Astrocyte (in vitro differentiated cells and primary cell): ENCODE results near the gene EGLN1. TPM values are rescaled to one million over a fixed set of nuclear protein-coding genes. Genes with fewer than 3 reads are reported as not detected.
A peak's percentile ranks its signal among the peaks of the same experiment; 100 is the strongest.

ENCODE experiments used
- DNase-seq: peaks from one replicate; pipeline ENCODE4 v3.0.0-alpha.2; 2010; ENCODE audit warnings: low read depth
- FAIRE-seq: peaks from 2 replicates; lab custom pipeline; 2011; peaks lifted over from hg19 to GRCh38; lab: Jason Lieb, UNC
- H2AFZ ChIP-seq: 2 replicates; pipeline ENCODE4 v1.6.0; 2012; ENCODE audit warnings: low read depth, low read length, inconsistent platforms
- H3K27ac ChIP-seq: 2 replicates; pipeline ENCODE4 v1.5.1; 2011; ENCODE audit warnings: low read depth, low read length, inconsistent platforms
- H3K27me3 ChIP-seq: 2 replicates; pipeline ENCODE4 v1.6.0; 2011; ENCODE audit warnings: low read length, inconsistent platforms; ENCODE audit not compliant: insufficient read depth
- H3K36me3 ChIP-seq: 2 replicates; pipeline ENCODE4 v1.5.1; 2011; ENCODE audit warnings: low read length, inconsistent platforms; ENCODE audit not compliant: insufficient read depth
- H3K4me1 ChIP-seq: 2 replicates; pipeline ENCODE4 v1.5.1; 2011; ENCODE audit warnings: low read length, inconsistent platforms; ENCODE audit not compliant: insufficient read depth
- H3K4me2 ChIP-seq: 2 replicates; pipeline ENCODE4 v1.6.0; 2012; ENCODE audit warnings: low read length, inconsistent platforms
- H3K4me3 ChIP-seq: 2 replicates; pipeline ENCODE4 v1.5.1; 2011; ENCODE audit warnings: low read depth, mild to moderate bottlenecking, low read length, inconsistent platforms; ENCODE audit not compliant: insufficient read depth
- H3K79me2 ChIP-seq: 2 replicates; pipeline ENCODE4 v1.6.0; 2012; ENCODE audit warnings: mild to moderate bottlenecking, low read length, inconsistent platforms; ENCODE audit not compliant: insufficient read depth
- H3K9ac ChIP-seq: 2 replicates; pipeline ENCODE4 v1.6.0; 2012; ENCODE audit warnings: mild to moderate bottlenecking, low read length, inconsistent platforms
- H3K9me3 ChIP-seq: 2 replicates; pipeline ENCODE4 v1.5.1; 2012; ENCODE audit warnings: low read depth, mild to moderate bottlenecking, low read length, inconsistent platforms; ENCODE audit not compliant: insufficient read depth
- H4K20me1 ChIP-seq: 2 replicates; pipeline ENCODE4 v1.6.0; 2012; ENCODE audit warnings: low read length, inconsistent platforms; ENCODE audit not compliant: insufficient read depth
- H3K27ac Mint-ChIP-seq: one replicate; pipeline ENCODE4 v1.8.0; 2021; ENCODE audit warnings: mild to moderate bottlenecking, mixed read lengths; ENCODE audit not compliant: unreplicated experiment
- H3K27me3 Mint-ChIP-seq: one replicate; pipeline ENCODE4 v1.8.0; 2021; ENCODE audit warnings: low read depth, mixed read lengths; ENCODE audit not compliant: unreplicated experiment
- H3K36me3 Mint-ChIP-seq: one replicate; pipeline ENCODE4 v1.8.0; 2021; ENCODE audit warnings: low read depth, mixed read lengths; ENCODE audit not compliant: unreplicated experiment
- H3K4me1 Mint-ChIP-seq: one replicate; pipeline ENCODE4 v1.8.0; 2021; ENCODE audit warnings: low read depth, mixed read lengths; ENCODE audit not compliant: unreplicated experiment
- H3K4me3 Mint-ChIP-seq: one replicate; pipeline ENCODE4 v1.8.0; 2021; ENCODE audit warnings: mild to moderate bottlenecking, moderate library complexity, mixed read lengths; ENCODE audit not compliant: unreplicated experiment
- H3K9me3 Mint-ChIP-seq: one replicate; pipeline ENCODE4 v1.8.0; 2021; ENCODE audit warnings: mild to moderate bottlenecking, mixed read lengths; ENCODE audit not compliant: unreplicated experiment
- CTCF ChIP-seq: IDR thresholded peaks from 2 replicates; pipeline ENCODE4 v1.5.1; 2011; ENCODE audit warnings: low read depth, mild to moderate bottlenecking, inconsistent platforms, low read length, moderate library complexity; ENCODE audit not compliant: insufficient read depth
- EZH2 ChIP-seq: IDR thresholded peaks from 2 replicates; pipeline ENCODE4 v1.6.1; 2012; ENCODE audit warnings: mild to moderate bottlenecking, low read length, inconsistent platforms; ENCODE audit not compliant: insufficient read depth
- total RNA-seq: library from RNA; stranded (reverse); gene quantifications from 2 replicates; pipeline ENCODE4 v1.2.1, GENCODE V29; 2021

The EGLN1 gene
- total RNA-seq, 1 donor from 2014 or later = 34.5 TPM

- H3K4me3 ChIP-seq = peak overlapping the region; percentile 52
- FAIRE-seq = no peak
- H3K9me3 ChIP-seq = no peaks in the 10 kb centered on the region
- H3K4me2 ChIP-seq = peak overlapping the region; percentile 96
- no peaks in the 10 kb centered on the region for H3K27me3 Mint-ChIP-seq
- H3K27me3 ChIP-seq = no peaks in the 10 kb centered on the region
- DNase-seq = no peak
- H4K20me1 ChIP-seq = peaks cover 54% of the 10 kb centered on the region
- peak overlapping the region; percentile 97 for H3K4me3 Mint-ChIP-seq
- H3K36me3 ChIP-seq = no peaks in the 10 kb centered on the region
- peaks cover 3% of the 10 kb centered on the region for H3K36me3 Mint-ChIP-seq
- H2AFZ ChIP-seq = no peak overlapping the region
- H3K27ac Mint-ChIP-seq = no peak overlapping the region
- H3K4me1 Mint-ChIP-seq = peaks cover 30% of the 10 kb centered on the region
- no peak overlapping the region for H3K27ac ChIP-seq
- no peaks in the 10 kb centered on the region for H3K9me3 Mint-ChIP-seq
- TF ChIP-seq EZH2 = no peak
- TF ChIP-seq CTCF = no peak
- peaks cover 41% of the 10 kb centered on the region for H3K4me1 ChIP-seq
- H3K79me2 ChIP-seq = peaks cover 80% of the 10 kb centered on the region
- H3K9ac ChIP-seq = peak overlapping the region; percentile 32
These were observed 87.1 kb downstream of the EGLN1 start for GRCh38 chr1:231334952-231335351.

GRCh38 chr1:231334079-231334666, 87.9 kb downstream of the EGLN1 start:
- peak overlapping the region; percentile 96 for H3K4me2 ChIP-seq

More at GRCh38 chr1:231334079-231334666, 87.9 kb downstream of the EGLN1 start:
- no peak for DNase-seq
- Mint-ChIP-seq H3K36me3 (peaks cover 3% of the 10 kb centered on the region), H3K4me3 (peak overlapping the region; percentile 97), H3K27ac (no peak overlapping the region), H3K4me1 (peaks cover 25% of the 10 kb centered on the region), H3K9me3 (no peaks in the 10 kb centered on the region), H3K27me3 (no peaks in the 10 kb centered on the region)
- peak overlapping the region; percentile 52 for H3K4me3 ChIP-seq
- H3K9me3 ChIP-seq = no peaks in the 10 kb centered on the region
- no peak for FAIRE-seq
- no peaks in the 10 kb centered on the region for H3K27me3 ChIP-seq
- peaks cover 54% of the 10 kb centered on the region for H4K20me1 ChIP-seq
- H3K79me2 ChIP-seq = peaks cover 72% of the 10 kb centered on the region
- H3K4me1 ChIP-seq = peaks cover 33% of the 10 kb centered on the region
- no peak overlapping the region for H2AFZ ChIP-seq
- no peak overlapping the region for H3K27ac ChIP-seq
- H3K9ac ChIP-seq = peak overlapping the region; percentile 32
- no peak for TF ChIP-seq CTCF
- TF ChIP-seq EZH2 = no peak
- no peaks in the 10 kb centered on the region for H3K36me3 ChIP-seq
